ENCODE data around the gene NDUFS8.

NDUFS8 gene

DNA sequence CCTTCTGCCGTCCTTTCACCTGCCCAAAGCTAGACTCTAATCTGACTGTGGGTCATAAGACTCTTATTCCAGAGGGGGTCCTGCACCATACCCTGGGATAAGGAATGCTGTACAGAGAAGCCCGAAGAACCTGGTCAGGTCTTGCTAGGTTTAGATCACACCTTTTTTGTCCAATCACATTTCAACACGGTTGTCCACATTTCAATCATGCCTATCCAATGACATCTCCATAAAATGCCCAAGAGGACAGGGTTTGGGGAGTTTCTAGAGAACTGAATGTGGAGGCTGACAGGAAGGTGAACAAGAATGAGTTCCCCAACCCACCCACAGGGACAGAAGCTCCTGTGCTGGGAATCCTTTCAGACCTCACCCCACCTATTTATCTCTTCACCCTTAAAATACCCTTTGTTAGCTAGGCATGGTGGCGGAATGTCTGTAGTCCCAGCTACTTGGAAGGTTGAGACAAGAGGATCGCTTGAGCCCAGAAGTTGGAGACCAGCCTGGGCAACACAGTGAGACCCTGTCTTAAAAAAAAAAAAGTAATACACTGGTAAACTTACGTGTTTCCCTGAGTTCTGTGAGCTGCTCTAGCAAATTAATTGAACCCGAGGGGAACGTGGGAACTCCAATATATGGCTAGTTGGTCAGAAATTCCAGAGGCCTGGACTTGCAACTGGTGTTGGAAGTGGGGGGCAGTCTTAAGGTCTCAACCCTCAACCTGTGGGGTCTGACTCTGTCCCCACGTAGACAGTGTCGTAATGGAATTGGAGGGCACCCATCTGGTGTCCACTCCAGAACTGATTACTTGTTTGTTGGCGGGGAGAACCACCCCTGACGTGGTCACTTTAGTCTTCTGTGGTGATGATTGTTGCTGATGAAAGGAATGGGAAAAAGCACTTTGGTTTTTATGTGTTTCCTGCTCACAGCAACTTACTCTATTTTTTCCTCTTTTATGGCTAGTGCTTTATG, 26.1 kb downstream of the NDUFS8 start:
- no peak overlapping the region for H3K4me3 Mint-ChIP-seq

DNA sequence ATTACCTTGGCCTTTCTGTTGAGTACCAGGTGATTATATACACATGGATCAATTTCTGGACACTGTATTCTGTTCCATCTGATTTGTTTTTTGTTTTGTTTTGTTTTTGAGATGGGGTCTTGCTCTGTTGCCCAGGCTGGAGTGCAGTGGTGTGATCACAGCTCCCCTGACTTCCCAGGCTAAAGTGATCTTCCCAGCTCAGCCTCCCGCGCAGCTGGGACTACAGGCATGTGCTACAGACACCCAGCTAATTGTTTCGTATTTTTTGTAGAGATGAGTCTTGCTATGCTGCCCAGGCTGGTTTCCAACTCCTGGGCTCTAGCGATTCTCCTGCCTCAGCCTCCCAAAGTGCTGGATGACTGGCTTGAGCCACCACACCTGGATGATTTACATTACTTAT, 27.3 kb downstream of the NDUFS8 start:
- Mint-ChIP-seq H3K9me3 (no peaks in the 10 kb centered on the region), H3K4me3 (no peak overlapping the region), H3K27ac (ENCODE audit: low read depth) (no peak overlapping the region), H3K27me3 (no peaks in the 10 kb centered on the region), H3K4me1 (no peaks in the 10 kb centered on the region), H3K36me3 (ENCODE audit: insufficient read depth) (peaks cover 3% of the 10 kb centered on the region)
- DNase-seq (ENCODE audit: low spot score in 2 of 2) (no peak), ATAC-seq (replicated peaks; ENCODE audit: extremely low read depth, poor library complexity, severe bottlenecking) (no peak)

More for the DNA sequence above, 26.1 kb downstream of the NDUFS8 start:
- no peaks in the 10 kb centered on the region for H3K4me1 Mint-ChIP-seq
- no peaks in the 10 kb centered on the region for H3K27me3 Mint-ChIP-seq
- H3K36me3 Mint-ChIP-seq (ENCODE audit: insufficient read depth) = peaks cover 3% of the 10 kb centered on the region
- ATAC-seq (replicated peaks; ENCODE audit: extremely low read depth, poor library complexity, severe bottlenecking) (no peak), DNase-seq (ENCODE audit: low spot score in 2 of 2) (no peak)
- H3K27ac Mint-ChIP-seq (ENCODE audit: low read depth) = no peak overlapping the region
- no peaks in the 10 kb centered on the region for H3K9me3 Mint-ChIP-seq

DNA sequence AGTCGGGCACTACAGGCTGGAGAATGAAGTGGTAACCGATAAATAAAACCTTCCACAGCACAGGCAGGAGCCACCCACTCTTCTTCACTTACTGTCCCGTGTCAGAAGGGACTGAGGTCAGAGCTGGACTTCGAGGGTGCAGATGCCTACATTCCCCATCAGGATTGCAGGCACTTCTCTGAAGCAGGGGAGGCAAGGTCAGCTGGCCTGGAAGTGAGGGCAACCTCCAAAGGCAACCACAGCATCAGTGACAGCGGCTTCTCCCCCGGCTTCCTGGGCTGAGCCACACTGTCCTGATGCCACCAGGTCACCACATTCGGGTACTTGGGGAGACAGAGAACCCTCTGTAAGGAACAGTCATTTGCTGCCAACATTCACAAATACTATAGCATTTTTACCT, 31.0 kb downstream of the NDUFS8 start:
- Mint-ChIP-seq H3K9me3 (no peaks in the 10 kb centered on the region), H3K36me3 (ENCODE audit: insufficient read depth) (no peaks in the 10 kb centered on the region), H3K4me1 (no peaks in the 10 kb centered on the region), H3K4me3 (no peak overlapping the region), H3K27ac (ENCODE audit: low read depth) (no peak overlapping the region), H3K27me3 (no peaks in the 10 kb centered on the region)
- ATAC-seq (replicated peaks; ENCODE audit: extremely low read depth, poor library complexity, severe bottlenecking) (no peak), DNase-seq (ENCODE audit: low spot score in 2 of 2) (no peak)

DNA sequence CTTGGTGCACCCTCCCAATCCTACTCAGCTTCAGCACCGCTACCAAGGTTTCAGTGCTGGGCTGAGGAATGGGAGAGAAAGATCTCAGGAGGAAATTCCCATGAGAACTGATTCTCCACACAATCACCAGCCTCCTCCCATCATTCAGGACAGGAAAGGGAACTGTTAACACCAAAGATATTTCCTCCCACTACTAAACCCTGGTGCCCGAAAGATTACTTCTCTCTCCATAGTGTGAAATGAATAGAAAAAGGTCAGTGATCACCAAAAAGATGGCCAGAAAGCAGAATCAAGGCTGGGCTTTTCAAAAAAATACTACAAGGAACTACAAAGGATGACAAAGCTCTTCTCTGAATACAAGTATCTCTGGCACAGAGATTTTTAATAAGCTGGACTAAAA, 34.4 kb downstream of the NDUFS8 start:
- no peak for ATAC-seq (replicated peaks; ENCODE audit: extremely low read depth, poor library complexity, severe bottlenecking)

DNA sequence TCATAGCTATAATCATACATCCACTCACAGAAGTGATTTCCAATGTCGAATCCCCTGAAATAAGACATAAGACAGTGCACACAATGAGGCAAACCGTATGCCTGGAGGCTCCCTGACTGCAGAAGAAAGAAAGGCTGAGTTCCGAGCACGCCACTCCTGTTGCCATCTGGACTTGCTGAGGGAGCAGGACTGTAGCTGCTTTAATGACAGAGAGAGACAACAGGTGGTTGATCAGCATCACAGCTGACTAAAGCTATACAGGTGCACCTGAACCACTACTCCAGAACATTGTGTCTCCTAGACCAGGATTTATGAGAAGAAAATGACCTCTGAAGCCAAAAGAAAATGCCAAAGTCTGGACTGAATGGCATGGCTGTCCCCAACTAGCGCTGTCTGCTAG, 35.4 kb downstream of the NDUFS8 start:
- peaks cover 2% of the 10 kb centered on the region for H3K36me3 Mint-ChIP-seq (ENCODE audit: insufficient read depth)
- no peak overlapping the region for H3K27ac Mint-ChIP-seq (ENCODE audit: low read depth)
- H3K4me1 Mint-ChIP-seq = no peaks in the 10 kb centered on the region
- H3K27me3 Mint-ChIP-seq = no peaks in the 10 kb centered on the region
- H3K4me3 Mint-ChIP-seq = no peak overlapping the region
- no peaks in the 10 kb centered on the region for H3K9me3 Mint-ChIP-seq
- no peak for DNase-seq (ENCODE audit: low spot score in 2 of 2)
- no peak for ATAC-seq (replicated peaks; ENCODE audit: extremely low read depth, poor library complexity, severe bottlenecking)

More for the DNA sequence above, 34.4 kb downstream of the NDUFS8 start:
- Mint-ChIP-seq H3K27me3 (no peaks in the 10 kb centered on the region), H3K4me1 (no peaks in the 10 kb centered on the region), H3K4me3 (no peak overlapping the region), H3K9me3 (no peaks in the 10 kb centered on the region), H3K36me3 (ENCODE audit: insufficient read depth) (peaks cover 2% of the 10 kb centered on the region), H3K27ac (ENCODE audit: low read depth) (no peak overlapping the region)
- DNase-seq (ENCODE audit: low spot score in 2 of 2) = no peak

DNA sequence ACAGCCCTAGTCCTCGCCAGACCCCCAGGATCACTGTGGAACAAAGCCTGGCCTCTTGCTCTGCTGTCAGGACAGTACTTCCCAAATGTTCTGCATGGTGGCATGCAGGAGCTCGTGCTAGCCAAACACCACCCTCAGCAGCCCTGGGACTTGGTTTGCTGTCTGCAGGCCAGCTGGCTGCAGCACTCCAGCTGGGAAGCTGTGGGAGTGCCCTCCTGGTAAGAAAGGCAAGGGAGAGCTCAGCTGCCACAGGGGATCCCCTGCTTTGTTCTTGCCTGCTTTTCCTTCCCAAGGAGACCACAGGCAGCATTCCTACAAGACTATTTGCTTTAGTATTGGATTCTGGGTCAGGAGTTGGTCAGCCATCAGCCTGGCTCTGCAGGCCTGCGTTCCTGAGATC, 36.3 kb downstream of the NDUFS8 start:
- ATAC-seq (replicated peaks; ENCODE audit: extremely low read depth, poor library complexity, severe bottlenecking) (no peak), DNase-seq (ENCODE audit: low spot score in 2 of 2) (no peak)
- Mint-ChIP-seq H3K27ac (ENCODE audit: low read depth) (no peak overlapping the region), H3K4me1 (no peaks in the 10 kb centered on the region), H3K27me3 (no peaks in the 10 kb centered on the region), H3K4me3 (no peak overlapping the region), H3K9me3 (no peaks in the 10 kb centered on the region), H3K36me3 (ENCODE audit: insufficient read depth) (peaks cover 2% of the 10 kb centered on the region)

DNA sequence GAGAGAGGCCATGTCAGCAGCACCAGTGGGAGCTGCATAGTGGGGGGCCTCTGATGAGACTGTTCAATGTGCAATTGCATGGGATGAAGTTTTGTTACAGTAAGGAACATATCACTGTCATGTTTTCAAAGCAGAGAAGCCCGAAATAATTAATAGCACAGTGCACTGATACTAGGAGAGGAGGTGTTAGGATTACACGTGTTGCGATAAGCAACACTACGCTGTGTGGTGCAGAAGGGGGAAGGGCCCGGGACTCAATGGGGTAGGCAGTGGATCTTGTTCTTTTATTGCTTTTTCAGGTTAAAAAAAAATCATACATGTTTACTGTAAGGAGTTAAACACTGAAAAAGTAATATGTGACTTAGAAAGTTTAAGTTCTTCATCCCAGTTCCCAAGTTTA, 37.5 kb downstream of the NDUFS8 start:
- Mint-ChIP-seq H3K4me1 (no peaks in the 10 kb centered on the region), H3K27ac (ENCODE audit: low read depth) (no peak overlapping the region), H3K36me3 (ENCODE audit: insufficient read depth) (peaks cover 2% of the 10 kb centered on the region), H3K9me3 (no peaks in the 10 kb centered on the region), H3K4me3 (no peak overlapping the region), H3K27me3 (no peaks in the 10 kb centered on the region)
- DNase-seq (ENCODE audit: low spot score in 2 of 2) (no peak), ATAC-seq (replicated peaks; ENCODE audit: extremely low read depth, poor library complexity, severe bottlenecking) (no peak)

DNA sequence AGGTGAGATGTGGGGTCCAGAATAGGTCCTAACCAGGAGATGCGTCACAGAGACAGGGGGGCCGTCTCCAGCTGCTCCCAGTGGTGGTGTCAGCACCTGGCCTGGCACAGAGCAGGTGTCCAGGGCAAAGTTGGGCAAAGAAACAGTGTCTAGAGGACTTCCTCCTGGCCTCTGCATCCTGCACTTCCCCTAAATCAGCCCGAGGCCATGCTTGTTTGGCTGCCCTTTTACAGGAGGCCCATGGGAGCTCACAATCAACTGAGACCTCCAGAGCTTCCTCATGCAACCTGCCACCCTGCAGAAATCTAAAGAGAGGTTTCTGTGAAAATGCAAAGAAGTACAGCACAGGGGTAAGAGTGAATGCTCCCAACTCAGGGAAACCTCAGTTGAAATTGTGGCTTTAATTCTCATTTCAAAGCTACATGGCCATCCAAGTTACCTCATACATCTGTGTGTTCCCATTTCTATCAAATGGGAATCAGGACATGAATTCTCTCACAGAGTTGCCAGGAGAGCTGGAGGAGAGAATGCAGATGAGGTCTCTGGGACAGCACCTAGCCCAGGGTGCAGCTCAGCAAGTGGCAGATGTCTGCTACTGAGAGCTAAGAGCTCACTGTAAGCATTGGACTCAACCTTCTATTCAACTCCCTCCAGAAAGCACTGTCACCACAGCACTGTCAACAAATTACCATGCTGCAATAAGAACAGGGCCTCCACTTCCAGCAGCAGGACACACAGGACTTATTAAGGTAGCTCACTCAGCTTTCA, 41.0 kb downstream of the NDUFS8 start:
- peaks cover 2% of the 10 kb centered on the region for H3K36me3 Mint-ChIP-seq (ENCODE audit: insufficient read depth)

DNA sequence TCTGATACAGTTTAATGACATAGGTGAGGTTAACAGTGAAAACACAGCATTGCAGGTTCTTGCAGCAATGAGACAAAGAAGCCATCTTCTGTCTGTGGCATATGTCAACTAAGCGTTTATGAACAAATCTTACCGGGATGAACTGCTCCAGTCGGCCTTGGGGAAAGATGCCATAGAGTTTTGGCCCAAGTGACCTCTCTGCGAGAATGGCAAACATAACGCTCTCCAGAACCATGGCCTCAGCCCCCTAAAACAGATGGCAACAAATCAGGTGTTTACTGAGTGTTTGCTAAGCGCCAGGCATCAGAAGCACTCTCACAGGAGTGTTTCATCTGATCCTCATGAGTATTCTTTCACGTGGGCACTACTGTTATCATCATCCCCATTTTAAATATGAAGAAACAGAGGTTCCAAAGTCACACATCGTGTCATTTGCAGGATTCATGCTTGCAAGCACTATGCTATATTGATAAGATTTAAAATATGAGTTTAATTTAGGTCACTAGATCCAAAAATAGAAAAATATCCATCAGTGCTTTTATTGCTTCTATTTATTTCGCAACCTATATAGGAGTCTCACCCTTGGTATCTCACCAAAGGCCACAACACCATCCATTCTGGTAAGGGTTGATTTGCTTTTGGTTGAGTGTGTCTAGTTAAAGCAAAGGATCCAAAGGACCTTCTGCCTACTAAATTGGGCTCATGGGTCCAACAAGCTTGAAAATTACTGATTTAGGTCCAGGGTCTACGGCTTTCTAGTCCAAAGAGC, 44.3 kb downstream of the NDUFS8 start:
- peaks cover 2% of the 10 kb centered on the region for H3K36me3 Mint-ChIP-seq (ENCODE audit: insufficient read depth)
- H3K27ac Mint-ChIP-seq (ENCODE audit: low read depth) = no peak overlapping the region
- H3K27me3 Mint-ChIP-seq = no peaks in the 10 kb centered on the region
- no peaks in the 10 kb centered on the region for H3K9me3 Mint-ChIP-seq
- DNase-seq (ENCODE audit: low spot score in 2 of 2) (no peak), ATAC-seq (replicated peaks; ENCODE audit: extremely low read depth, poor library complexity, severe bottlenecking) (no peak)
- H3K4me1 Mint-ChIP-seq = no peaks in the 10 kb centered on the region
- H3K4me3 Mint-ChIP-seq = no peak overlapping the region

More for the DNA sequence above, 41.0 kb downstream of the NDUFS8 start:
- Mint-ChIP-seq H3K4me1 (no peaks in the 10 kb centered on the region), H3K9me3 (no peaks in the 10 kb centered on the region), H3K4me3 (no peak overlapping the region), H3K27me3 (no peaks in the 10 kb centered on the region), H3K27ac (ENCODE audit: low read depth) (no peak overlapping the region)
- no peak for ATAC-seq (replicated peaks; ENCODE audit: extremely low read depth, poor library complexity, severe bottlenecking)
- DNase-seq (ENCODE audit: low spot score in 2 of 2) = no peak

DNA sequence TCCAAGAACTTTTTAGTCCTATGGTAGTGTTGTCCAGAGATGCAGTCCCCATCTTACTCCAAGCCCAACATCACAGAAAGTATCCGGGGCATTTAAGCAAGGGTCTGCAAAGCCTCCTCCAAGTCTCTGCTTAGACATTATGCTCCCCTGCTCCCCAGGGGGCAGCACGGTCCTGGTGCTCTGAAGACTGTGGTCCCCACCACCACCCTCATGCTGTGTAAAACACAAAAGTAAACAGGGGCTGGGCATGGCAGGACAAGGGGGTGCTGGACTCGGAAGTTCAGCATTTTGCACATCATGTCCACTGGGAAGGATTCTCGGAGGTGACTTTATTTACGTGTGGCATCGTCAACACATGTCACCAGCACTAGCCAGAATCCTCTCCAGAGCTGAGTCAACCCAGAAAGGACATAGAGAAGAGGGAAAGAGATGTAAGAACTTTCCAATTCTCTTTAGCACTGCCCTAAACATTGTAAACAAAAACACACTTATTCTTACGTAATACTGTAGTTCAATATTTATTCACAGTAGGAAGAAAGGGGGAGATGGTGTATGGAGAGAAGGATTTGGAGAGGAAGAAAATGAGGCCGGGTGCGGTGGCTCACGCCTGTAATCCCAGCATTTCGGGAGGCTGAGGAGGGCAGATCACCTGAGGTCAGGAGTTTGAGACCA, 46.0 kb downstream of the NDUFS8 start:
- H3K27ac Mint-ChIP-seq (ENCODE audit: low read depth) = no peak overlapping the region
- no peaks in the 10 kb centered on the region for H3K27me3 Mint-ChIP-seq
- H3K4me1 Mint-ChIP-seq = no peaks in the 10 kb centered on the region
- DNase-seq (ENCODE audit: low spot score in 2 of 2) (no peak), ATAC-seq (replicated peaks; ENCODE audit: extremely low read depth, poor library complexity, severe bottlenecking) (no peak)
- no peaks in the 10 kb centered on the region for H3K9me3 Mint-ChIP-seq
- no peak overlapping the region for H3K4me3 Mint-ChIP-seq
- peaks cover 4% of the 10 kb centered on the region for H3K36me3 Mint-ChIP-seq (ENCODE audit: insufficient read depth)

DNA sequence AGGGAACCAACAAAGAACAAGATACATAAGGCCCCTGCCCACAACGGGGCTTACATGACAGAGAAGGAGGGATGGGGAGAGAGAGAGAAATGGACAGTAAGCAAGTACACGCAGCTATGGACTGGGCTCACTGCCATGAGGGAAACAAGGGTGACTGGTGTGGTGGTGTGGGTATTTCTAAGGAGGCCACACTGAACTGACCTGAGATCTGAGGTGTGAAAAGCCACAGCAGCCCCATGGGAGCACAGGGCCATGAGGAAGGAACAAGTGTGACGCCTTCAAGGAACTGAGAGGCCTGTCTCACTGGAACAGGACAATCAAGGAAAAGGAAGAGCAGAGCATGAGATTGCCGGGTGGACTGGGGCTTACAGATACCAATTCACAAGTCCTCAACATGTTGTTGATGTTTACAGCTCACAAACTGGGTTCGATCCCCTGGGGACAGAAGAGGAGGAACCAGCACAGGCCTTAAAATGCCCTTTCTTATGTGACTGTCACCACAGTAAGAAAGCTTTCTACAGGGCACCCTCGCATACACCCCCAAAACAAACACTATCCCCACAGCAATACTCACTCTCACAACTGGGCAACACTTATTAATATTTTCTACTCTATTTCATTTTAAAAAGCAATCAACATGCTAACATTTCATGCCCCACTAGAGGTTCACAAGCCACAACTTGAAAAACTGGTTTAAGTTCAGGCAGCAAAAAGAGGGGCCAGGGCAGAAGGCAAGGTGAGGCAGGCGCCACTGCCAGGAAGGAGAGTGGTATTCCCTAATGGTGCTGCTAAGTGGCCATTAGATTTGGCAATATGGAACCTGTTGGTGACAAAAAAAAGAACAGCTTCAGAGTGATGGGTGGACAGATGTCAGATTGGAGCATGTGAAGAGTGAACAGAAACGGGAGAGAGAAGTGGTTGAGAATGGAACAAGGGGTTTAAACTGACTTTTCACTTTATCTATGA, 47.4 kb downstream of the NDUFS8 start:
- H3K4me1 Mint-ChIP-seq = no peaks in the 10 kb centered on the region
- no peaks in the 10 kb centered on the region for H3K9me3 Mint-ChIP-seq
- no peak overlapping the region for H3K27ac Mint-ChIP-seq (ENCODE audit: low read depth)
- ATAC-seq (replicated peaks; ENCODE audit: extremely low read depth, poor library complexity, severe bottlenecking) (no peak), DNase-seq (ENCODE audit: low spot score in 2 of 2) (no peak)
- H3K4me3 Mint-ChIP-seq = no peak overlapping the region
- no peaks in the 10 kb centered on the region for H3K27me3 Mint-ChIP-seq
- peaks cover 4% of the 10 kb centered on the region for H3K36me3 Mint-ChIP-seq (ENCODE audit: insufficient read depth)
